BLaER1 (cell line): ENCODE measurements around the gene CHRNA1.

ENCODE experiments used
- H3K27ac ChIP-seq: shearing (Covaris generic); formaldehyde crosslinking; 2 replicates; pipeline ENCODE4 v1.8.1; 2022
- H3K27me3 ChIP-seq: shearing (Covaris generic); formaldehyde crosslinking; 2 replicates; pipeline ENCODE4 v1.8.1; 2022
- H3K36me3 ChIP-seq: shearing (Covaris generic); formaldehyde crosslinking; 2 replicates; pipeline ENCODE4 v1.8.1; 2022
- H3K4me1 ChIP-seq: shearing (Covaris generic); formaldehyde crosslinking; 2 replicates; pipeline ENCODE4 v1.8.1; 2022
- H3K4me2 ChIP-seq: shearing (Covaris generic); formaldehyde crosslinking; 2 replicates; pipeline ENCODE4 v1.8.1; 2022
- H3K4me3 ChIP-seq: shearing (Covaris generic); formaldehyde crosslinking; 2 replicates; pipeline ENCODE4 v1.8.1; 2022
- H3K9ac ChIP-seq: shearing (Covaris generic); formaldehyde crosslinking; 2 replicates; pipeline ENCODE4 v1.8.1; 2022
- H3K9me3 ChIP-seq: shearing (Covaris generic); formaldehyde crosslinking; 2 replicates; pipeline ENCODE4 v1.8.1; 2022
- H4K20me1 ChIP-seq: shearing (Covaris generic); formaldehyde crosslinking; 2 replicates; pipeline ENCODE4 v1.8.1; 2022
- Cebpa-rat ChIP-seq: shearing (Covaris generic); IDR thresholded peaks from 2 replicates; pipeline ENCODE4 v1.8.1; 2022

The CHRNA1 gene

GRCh38 chr2:174748948-174749347 lies 15.3 kb downstream of the CHRNA1 start:
- TF ChIP-seq Cebpa-rat: no peak
- no peak overlapping the region for H3K9ac ChIP-seq
- H3K27ac ChIP-seq: no peak overlapping the region
- no peaks in the 10 kb centered on the region for H3K9me3 ChIP-seq
- no peaks in the 10 kb centered on the region for H3K27me3 ChIP-seq
- H3K4me2 ChIP-seq: no peak overlapping the region
- no peaks in the 10 kb centered on the region for H4K20me1 ChIP-seq
- H3K36me3 ChIP-seq: no peaks in the 10 kb centered on the region
- peaks cover 46% of the 10 kb centered on the region for H3K4me1 ChIP-seq
- H3K4me3 ChIP-seq: no peak overlapping the region

GRCh38 chr2:174745142-174745541 lies 19.1 kb downstream of the CHRNA1 start:
- Histone ChIP-seq H3K4me3 (no peak overlapping the region), H3K27ac (no peak overlapping the region), H3K4me1 (peaks cover 11% of the 10 kb centered on the region), H3K27me3 (no peaks in the 10 kb centered on the region), H3K36me3 (no peaks in the 10 kb centered on the region), H3K4me2 (no peak overlapping the region), H3K9ac (no peak overlapping the region), H3K9me3 (no peaks in the 10 kb centered on the region), H4K20me1 (no peaks in the 10 kb centered on the region)
- no peak for TF ChIP-seq Cebpa-rat

- no peak overlapping the region for H3K27ac ChIP-seq
- TF ChIP-seq Cebpa-rat: no peak
- H3K4me1 ChIP-seq: peaks cover 11% of the 10 kb centered on the region
- H3K4me2 ChIP-seq: no peak overlapping the region
- no peak overlapping the region for H3K4me3 ChIP-seq
- no peaks in the 10 kb centered on the region for H4K20me1 ChIP-seq
- no peaks in the 10 kb centered on the region for H3K36me3 ChIP-seq
- no peak overlapping the region for H3K9ac ChIP-seq
- H3K9me3 ChIP-seq: no peaks in the 10 kb centered on the region
- no peaks in the 10 kb centered on the region for H3K27me3 ChIP-seq
These were observed 20.2 kb downstream of the CHRNA1 start for GRCh38 chr2:174744111-174744510.

- TF ChIP-seq Cebpa-rat: no peak
- H3K4me1 ChIP-seq: peaks cover 3% of the 10 kb centered on the region; the same call in 1 of the 2 replicates
- no peaks in the 10 kb centered on the region for H3K36me3 ChIP-seq
- H3K27ac ChIP-seq: no peak overlapping the region
- no peak overlapping the region for H3K4me3 ChIP-seq
- H3K27me3 ChIP-seq: no peaks in the 10 kb centered on the region
- H3K9me3 ChIP-seq: no peaks in the 10 kb centered on the region
- H3K4me2 ChIP-seq: no peak overlapping the region
- H4K20me1 ChIP-seq: no peaks in the 10 kb centered on the region
- no peak overlapping the region for H3K9ac ChIP-seq
These were observed 23.6 kb downstream of the CHRNA1 start for GRCh38 chr2:174740721-174741120.

GRCh38 chr2:174738841-174739240 lies 25.4 kb downstream of the CHRNA1 start:
- H3K4me2 ChIP-seq: no peak overlapping the region
- peaks cover 3% of the 10 kb centered on the region; the same call in 1 of the 2 replicates for H3K4me1 ChIP-seq
- no peak overlapping the region for H3K9ac ChIP-seq
- no peaks in the 10 kb centered on the region for H3K27me3 ChIP-seq
- H3K27ac ChIP-seq: no peak overlapping the region
- H3K36me3 ChIP-seq: no peaks in the 10 kb centered on the region
- no peaks in the 10 kb centered on the region for H3K9me3 ChIP-seq
- no peak for TF ChIP-seq Cebpa-rat
- H4K20me1 ChIP-seq: no peaks in the 10 kb centered on the region
- H3K4me3 ChIP-seq: no peak overlapping the region

DNA sequence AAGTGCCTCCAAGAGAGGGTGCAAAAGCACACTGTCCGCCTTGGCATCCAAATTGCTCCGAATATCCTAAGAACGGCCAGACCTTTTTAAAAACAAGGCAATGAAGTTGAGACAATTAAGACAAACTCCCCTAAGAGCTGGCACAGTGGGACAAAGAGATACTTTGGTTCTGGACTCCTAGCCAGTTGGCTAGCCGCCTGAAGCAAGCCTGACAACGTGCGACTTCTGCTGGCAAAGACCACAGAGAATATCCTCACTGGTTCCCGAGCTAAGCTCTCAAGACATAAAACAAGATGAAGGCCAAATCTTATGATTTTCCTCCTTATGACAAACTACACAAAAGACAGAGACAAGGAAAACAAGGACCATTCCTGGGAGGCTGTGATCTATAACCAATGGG lies 32.7 kb downstream of the CHRNA1 start:
- no peak for TF ChIP-seq Cebpa-rat
- Histone ChIP-seq H3K9me3 (peaks cover 15% of the 10 kb centered on the region), H3K9ac (no peak overlapping the region), H3K4me3 (no peak overlapping the region), H3K27ac (no peak overlapping the region), H3K4me2 (no peak overlapping the region), H3K36me3 (no peaks in the 10 kb centered on the region), H3K4me1 (no peaks in the 10 kb centered on the region), H4K20me1 (no peaks in the 10 kb centered on the region), H3K27me3 (no peaks in the 10 kb centered on the region)

GRCh38 chr2:174730698-174731018 lies 33.6 kb downstream of the CHRNA1 start:
- Histone ChIP-seq H3K4me2 (no peak overlapping the region), H3K27ac (no peak overlapping the region), H3K4me3 (no peak overlapping the region), H4K20me1 (no peaks in the 10 kb centered on the region), H3K9ac (no peak overlapping the region), H3K27me3 (no peaks in the 10 kb centered on the region), H3K4me1 (no peaks in the 10 kb centered on the region), H3K36me3 (no peaks in the 10 kb centered on the region), H3K9me3 (peaks cover 15% of the 10 kb centered on the region)
- no peak for TF ChIP-seq Cebpa-rat

- Histone ChIP-seq H3K9me3 (peaks cover 15% of the 10 kb centered on the region), H4K20me1 (no peaks in the 10 kb centered on the region), H3K27ac (no peak overlapping the region), H3K36me3 (no peaks in the 10 kb centered on the region), H3K9ac (no peak overlapping the region), H3K27me3 (no peaks in the 10 kb centered on the region), H3K4me3 (no peak overlapping the region), H3K4me1 (no peaks in the 10 kb centered on the region), H3K4me2 (no peak overlapping the region)
- no peak for TF ChIP-seq Cebpa-rat
These were observed 34.2 kb downstream of the CHRNA1 start for GRCh38 chr2:174729797-174730697.

DNA sequence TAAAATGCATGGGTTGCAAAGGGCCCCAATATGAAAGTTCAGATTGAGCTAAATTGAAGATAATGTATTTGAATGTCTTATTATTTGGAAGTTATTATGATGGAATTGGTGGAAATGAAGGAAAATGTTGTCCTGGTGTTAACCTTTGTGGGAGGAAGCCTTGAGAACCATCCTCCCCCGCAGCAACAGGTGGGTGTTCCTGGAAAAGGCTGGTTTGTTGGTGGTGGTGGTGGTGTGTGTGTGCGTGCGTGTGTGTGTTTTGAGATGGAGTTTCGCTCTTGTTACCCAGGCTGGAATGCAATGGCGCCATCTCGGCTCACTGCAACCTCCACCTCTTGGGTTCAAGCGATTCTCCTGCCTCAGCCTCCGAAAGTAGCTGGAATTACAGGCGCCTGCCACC lies 36.2 kb downstream of the CHRNA1 start:
- Histone ChIP-seq H3K27ac (no peak overlapping the region), H3K9ac (no peak overlapping the region), H3K36me3 (no peaks in the 10 kb centered on the region), H3K4me3 (no peak overlapping the region), H4K20me1 (no peaks in the 10 kb centered on the region), H3K9me3 (peaks cover 20% of the 10 kb centered on the region), H3K4me1 (no peaks in the 10 kb centered on the region), H3K27me3 (no peaks in the 10 kb centered on the region), H3K4me2 (no peak overlapping the region)
- no peak for TF ChIP-seq Cebpa-rat

GRCh38 chr2:174726212-174726611 lies 38.1 kb downstream of the CHRNA1 start:
- H3K4me2 ChIP-seq: no peak overlapping the region
- H3K9me3 ChIP-seq: peaks cover 20% of the 10 kb centered on the region
- no peak overlapping the region for H3K4me3 ChIP-seq
- H3K36me3 ChIP-seq: no peaks in the 10 kb centered on the region
- TF ChIP-seq Cebpa-rat: no peak
- no peak overlapping the region for H3K9ac ChIP-seq
- no peaks in the 10 kb centered on the region for H3K27me3 ChIP-seq
- no peak overlapping the region for H3K27ac ChIP-seq
- H3K4me1 ChIP-seq: no peaks in the 10 kb centered on the region
- no peaks in the 10 kb centered on the region for H4K20me1 ChIP-seq
